Activated B cell treated with CpG ODN at 0.5 μM for 24 hours (primary cell): ENCODE measurements around the gene GALNT2. TPM values are rescaled to one million over a fixed set of nuclear protein-coding genes. Genes with fewer than 3 reads are reported as not detected.

ENCODE experiments used
- ATAC-seq: fragments of 200-7000 bp; cut with Tn5 transposase; one replicate; pipeline ENCODE4 v1.10.0; 2021; ENCODE audit warnings: low read depth, mild to moderate bottlenecking, moderate library complexity
- CTCF ChIA-PET: fragments of 350-600 bp; sonication (Branson Sonifier 250); formaldehyde crosslinking; loops from one replicate; lab custom pipeline; 2021; ENCODE audit warnings: antibody characterized with exemption; lab: Charles Lee
- POLR2A ChIA-PET: fragments of 350-600 bp; sonication (Branson Sonifier 250); formaldehyde crosslinking; loops from one replicate; lab custom pipeline; 2021; ENCODE audit warnings: antibody characterized with exemption; lab: Charles Lee
- DNase-seq: peaks from one replicate; pipeline ENCODE4 v3.0.0; 2022
- H3K27ac Mint-ChIP-seq: one replicate; pipeline ENCODE4 v1.8.0; 2020; ENCODE audit warnings: mixed read lengths
- H3K27me3 Mint-ChIP-seq: one replicate; pipeline ENCODE4 v1.8.0; 2021; ENCODE audit warnings: mixed read lengths
- H3K36me3 Mint-ChIP-seq: one replicate; pipeline ENCODE4 v1.8.0; 2021; ENCODE audit warnings: low read depth, mixed read lengths
- H3K4me1 Mint-ChIP-seq: one replicate; pipeline ENCODE4 v1.8.0; 2021; ENCODE audit warnings: mixed read lengths
- H3K4me3 Mint-ChIP-seq: one replicate; pipeline ENCODE4 v1.8.0; 2020; ENCODE audit warnings: mild to moderate bottlenecking, mixed read lengths
- H3K9me3 Mint-ChIP-seq: one replicate; pipeline ENCODE4 v1.8.0; 2020; ENCODE audit warnings: mixed read lengths
- intact Hi-C: fragments of 100-400 bp; cut with micrococcal nuclease; formaldehyde crosslinking; loops from one replicate; pipeline ENCODE4 v1.15.1; 2024
- total RNA-seq: library from RNA; stranded (reverse); gene quantifications from 2 replicates; pipeline ENCODE4 v1.2.3, GENCODE V29; 2022
- TF ChIP-seq, protein P1 (sequence below): fragments of 200-600 bp; IDR thresholded peaks from one replicate; pipeline ENCODE4 v1.8.0; 2022; ENCODE audit warnings: antibody characterized with exemption, mild to moderate bottlenecking

GALNT2 gene
- total RNA-seq = 99.8 and 108 TPM in 2 replicates

DNA sequence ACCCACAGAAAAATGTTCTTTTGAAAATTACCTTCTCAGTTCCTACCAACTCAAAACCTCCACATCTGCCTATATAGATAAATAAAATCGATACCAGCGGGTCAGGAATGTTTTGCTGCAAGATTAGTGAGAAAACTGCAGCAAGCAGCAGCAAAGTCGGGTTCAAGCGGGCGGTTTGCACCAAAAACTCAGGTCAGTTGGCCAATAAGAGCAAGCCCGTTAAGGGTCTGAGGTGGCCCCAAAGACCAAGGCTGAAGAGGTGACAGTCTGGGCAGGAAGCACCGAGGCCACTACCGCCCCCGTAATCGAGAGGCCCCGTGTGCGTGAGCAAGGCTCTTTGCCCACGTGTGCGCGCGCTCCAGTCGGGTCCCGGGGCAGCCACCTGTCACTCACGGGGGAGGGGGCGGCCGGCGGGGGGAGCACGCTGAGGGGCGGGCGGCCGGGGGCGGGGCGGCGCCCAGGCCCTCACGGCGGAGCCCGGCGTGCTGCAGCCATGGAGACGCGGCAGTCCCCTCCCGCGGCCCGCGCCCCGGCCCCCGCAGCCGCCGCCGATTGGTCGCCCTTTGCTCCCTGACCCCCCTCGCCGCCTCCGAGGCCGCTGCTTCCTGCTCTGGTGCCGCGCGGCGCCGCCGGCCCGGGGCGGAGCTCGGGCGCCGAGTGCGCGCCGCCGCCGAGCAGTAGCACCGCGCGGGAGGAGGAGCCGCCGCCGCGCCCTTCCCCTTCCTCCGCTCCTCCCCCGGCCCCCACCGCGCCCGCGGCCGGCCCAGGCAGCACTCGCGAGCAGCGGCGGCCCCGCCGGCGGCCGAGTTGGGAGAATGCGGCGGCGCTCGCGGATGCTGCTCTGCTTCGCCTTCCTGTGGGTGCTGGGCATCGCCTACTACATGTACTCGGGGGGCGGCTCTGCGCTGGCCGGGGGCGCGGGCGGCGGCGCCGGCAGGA is at the start of gene GALNT2:
TSS of gene GALNT2 (plus strand) at position 773 of the 939 bp plus-strand sequence. CDS start at position 816, 43 bp downstream.
- ATAC-seq (peak; percentile 88), DNase-seq (peak; percentile 88)
- Mint-ChIP-seq H3K4me3 (peak within 1 kb of the TSS; percentile 95), H3K27ac (peak within 1 kb of the TSS; percentile 92), H3K36me3 (peaks cover 15% of the 10 kb centered on the region), H3K27me3 (no peaks in the 10 kb centered on the region), H3K4me1 (peaks cover 46% of the 10 kb centered on the region), H3K9me3 (peaks cover 4% of the 10 kb centered on the region)
- intact Hi-C loops = loop anchor here (1.0 to 5.0 kb wide), 12 partner anchors 43 to 724 kb away; partner anchors contain the start of genes ABCB10, CCSAP, TAF5L and URB2
- ChIA-PET POLR2A (interaction anchor here (1.0 to 2.3 kb wide), 16 partner anchors 9 to 406 kb away, joined by 3 to 16 read pairs (median 4); no protein-coding TSS in a partner anchor), CTCF (interaction anchor here (1.2 to 1.9 kb wide), 2 partner anchors 57 to 100 kb away, joined by 3 to 7 read pairs; no protein-coding TSS in a partner anchor)
- TF ChIP-seq, protein P1, sequence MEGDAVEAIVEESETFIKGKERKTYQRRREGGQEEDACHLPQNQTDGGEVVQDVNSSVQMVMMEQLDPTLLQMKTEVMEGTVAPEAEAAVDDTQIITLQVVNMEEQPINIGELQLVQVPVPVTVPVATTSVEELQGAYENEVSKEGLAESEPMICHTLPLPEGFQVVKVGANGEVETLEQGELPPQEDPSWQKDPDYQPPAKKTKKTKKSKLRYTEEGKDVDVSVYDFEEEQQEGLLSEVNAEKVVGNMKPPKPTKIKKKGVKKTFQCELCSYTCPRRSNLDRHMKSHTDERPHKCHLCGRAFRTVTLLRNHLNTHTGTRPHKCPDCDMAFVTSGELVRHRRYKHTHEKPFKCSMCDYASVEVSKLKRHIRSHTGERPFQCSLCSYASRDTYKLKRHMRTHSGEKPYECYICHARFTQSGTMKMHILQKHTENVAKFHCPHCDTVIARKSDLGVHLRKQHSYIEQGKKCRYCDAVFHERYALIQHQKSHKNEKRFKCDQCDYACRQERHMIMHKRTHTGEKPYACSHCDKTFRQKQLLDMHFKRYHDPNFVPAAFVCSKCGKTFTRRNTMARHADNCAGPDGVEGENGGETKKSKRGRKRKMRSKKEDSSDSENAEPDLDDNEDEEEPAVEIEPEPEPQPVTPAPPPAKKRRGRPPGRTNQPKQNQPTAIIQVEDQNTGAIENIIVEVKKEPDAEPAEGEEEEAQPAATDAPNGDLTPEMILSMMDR = no peak

DNA sequence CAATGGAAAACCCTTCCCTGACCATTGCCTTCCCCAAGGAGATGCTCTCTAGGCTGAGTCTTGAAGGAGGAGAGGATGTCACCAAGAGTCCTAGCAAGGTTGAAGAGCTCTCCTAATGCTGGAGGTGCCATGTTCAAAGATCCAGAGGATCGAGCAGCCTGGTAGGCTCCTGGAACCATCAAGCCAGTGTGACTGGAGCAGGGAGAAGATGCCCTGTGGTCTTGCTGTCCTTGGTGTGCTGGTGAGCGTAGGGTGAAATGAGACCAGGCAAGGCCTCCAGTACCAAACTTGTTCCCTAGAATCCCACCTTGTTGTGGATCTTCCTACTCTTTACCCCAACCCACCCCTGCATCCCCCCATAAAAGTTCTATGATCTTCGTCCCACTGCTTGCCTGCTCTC is 46.6 kb upstream of the GALNT2 start:
- TF ChIP-seq, protein P1 = no peak
- POLR2A ChIA-PET = no interaction called here
- ATAC-seq = no peak
- H3K4me1 Mint-ChIP-seq = no peaks in the 10 kb centered on the region
- intact Hi-C loops = no loop called here
- no peak for DNase-seq
- no peaks in the 10 kb centered on the region for H3K36me3 Mint-ChIP-seq
- peaks cover 15% of the 10 kb centered on the region for H3K27me3 Mint-ChIP-seq
- H3K27ac Mint-ChIP-seq = no peak overlapping the region
- CTCF ChIA-PET = no interaction called here
- no peak overlapping the region for H3K4me3 Mint-ChIP-seq
- H3K9me3 Mint-ChIP-seq = peaks cover 3% of the 10 kb centered on the region

DNA sequence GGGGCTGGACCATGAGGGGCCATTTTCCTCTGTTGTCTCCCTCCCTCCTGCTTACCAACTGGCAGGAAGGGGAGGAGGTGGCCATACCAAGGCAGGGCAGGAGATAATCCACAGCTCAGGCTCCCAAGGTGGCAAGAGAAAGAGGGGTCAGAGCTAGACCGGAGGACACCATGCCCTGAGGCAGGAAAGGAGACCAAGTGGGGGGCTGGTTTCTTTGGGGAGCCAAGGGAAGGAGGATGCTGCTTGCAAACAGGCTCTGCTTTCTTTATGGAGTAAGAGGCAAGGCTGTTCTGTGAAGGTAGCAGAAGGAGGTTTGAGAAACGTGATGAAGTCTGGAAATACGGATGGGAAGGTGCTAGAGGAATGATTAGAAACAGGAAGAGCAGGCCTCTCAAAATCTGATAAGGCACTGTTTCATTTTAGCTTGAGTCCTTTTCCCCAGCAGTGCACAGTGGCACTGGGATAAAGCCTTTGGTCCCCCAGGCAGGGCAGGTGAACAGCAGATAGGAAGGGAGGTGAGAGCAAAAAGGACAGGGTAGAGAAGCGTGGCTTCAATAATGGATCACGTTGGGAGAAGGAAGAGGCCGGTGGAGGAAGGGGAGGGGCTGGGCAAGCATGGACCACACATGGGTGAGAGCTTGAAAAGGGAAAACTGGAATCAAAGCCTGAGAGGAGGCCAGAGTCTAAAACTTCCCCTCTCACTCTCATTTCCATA is 44.2 kb upstream of the GALNT2 start:
- peaks cover 15% of the 10 kb centered on the region for H3K27me3 Mint-ChIP-seq
- ChIA-PET CTCF (no interaction called here), POLR2A (no interaction called here)
- no peaks in the 10 kb centered on the region for H3K4me1 Mint-ChIP-seq
- no peaks in the 10 kb centered on the region for H3K36me3 Mint-ChIP-seq
- no peak overlapping the region for H3K4me3 Mint-ChIP-seq
- TF ChIP-seq, protein P1 = no peak
- DNase-seq = no peak
- no peak for ATAC-seq
- intact Hi-C loops = no loop called here
- peaks cover 10% of the 10 kb centered on the region for H3K9me3 Mint-ChIP-seq
- no peak overlapping the region for H3K27ac Mint-ChIP-seq

DNA sequence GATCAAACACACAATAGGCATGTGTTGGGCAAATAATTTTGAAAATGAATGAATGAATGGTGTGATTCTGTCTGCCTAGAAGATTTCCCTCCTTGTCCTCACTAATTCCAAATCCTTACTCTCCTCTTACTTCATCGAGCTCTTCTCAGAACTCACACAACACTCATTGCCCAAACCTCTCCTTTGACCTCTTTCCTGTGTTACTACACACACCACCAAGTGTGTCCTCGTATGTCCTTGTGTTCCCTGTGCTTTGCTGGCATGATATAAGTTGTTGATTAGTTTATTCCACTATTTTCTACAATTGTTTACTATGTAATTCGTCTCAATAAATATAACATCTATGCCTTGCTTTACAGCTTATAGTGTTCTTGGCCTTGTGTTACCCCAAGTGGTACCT is 41.4 kb upstream of the GALNT2 start:
- no peak overlapping the region for H3K4me3 Mint-ChIP-seq
- CTCF ChIA-PET = no interaction called here
- no peaks in the 10 kb centered on the region for H3K4me1 Mint-ChIP-seq

More for the DNA sequence above, 41.4 kb upstream of the GALNT2 start:
- H3K36me3 Mint-ChIP-seq = no peaks in the 10 kb centered on the region
- no peak overlapping the region for H3K27ac Mint-ChIP-seq
- DNase-seq = no peak
- H3K9me3 Mint-ChIP-seq = peaks cover 10% of the 10 kb centered on the region
- POLR2A ChIA-PET = no interaction called here
- intact Hi-C loops = no loop called here
- H3K27me3 Mint-ChIP-seq = peaks cover 13% of the 10 kb centered on the region
- ATAC-seq = no peak
- TF ChIP-seq, protein P1 = no peak
